ENCODE data around the gene CDH12.
"Not testable (repeated sequence)": the region's sequence is repeated elsewhere in the genome, so short reads cannot be mapped to it uniquely, and the experiment has no call there.

Gene CDH12

GRCh38 chr5:22151801-22152200 is 701.3 kb downstream of the CDH12 start:
- not testable (repeated sequence) for DNase-seq (ENCODE audit: low read depth)

GRCh38 chr5:22140418-22140817 is 712.7 kb downstream of the CDH12 start:
- not testable (repeated sequence) for DNase-seq (ENCODE audit: low read depth)

GRCh38 chr5:22139662-22140300 is 713.4 kb downstream of the CDH12 start:
- not testable (repeated sequence) for DNase-seq (ENCODE audit: low read depth)

GRCh38 chr5:22111320-22111719 is 741.8 kb downstream of the CDH12 start:
- DNase-seq (ENCODE audit: low read depth), result no peak

- DNase-seq (ENCODE audit: low read depth), result no peak
These were observed 743.8 kb downstream of the CDH12 start for GRCh38 chr5:22109315-22109714.

GRCh38 chr5:22108545-22108944 is 744.6 kb downstream of the CDH12 start:
- DNase-seq (ENCODE audit: low read depth), result no peak

- DNase-seq (ENCODE audit: low read depth), result no peak
These were observed 750.3 kb downstream of the CDH12 start for GRCh38 chr5:22102823-22103359.

GRCh38 chr5:22088517-22088916 is 764.6 kb downstream of the CDH12 start:
- no peak for DNase-seq (ENCODE audit: low read depth)

GRCh38 chr5:22079566-22079965 is 773.6 kb downstream of the CDH12 start:
- no peak for DNase-seq (ENCODE audit: low read depth)

- DNase-seq (ENCODE audit: low read depth), result no peak
These were observed 774.1 kb downstream of the CDH12 start for GRCh38 chr5:22079002-22079401.

GRCh38 chr5:22076586-22076985 is 776.6 kb downstream of the CDH12 start:
- no peak for DNase-seq (ENCODE audit: low read depth)

- DNase-seq (ENCODE audit: low read depth), result no peak
These were observed 782.9 kb downstream of the CDH12 start for GRCh38 chr5:22070186-22070728.

GRCh38 chr5:22063717-22064116 is 789.4 kb downstream of the CDH12 start:
- DNase-seq (ENCODE audit: low read depth), result no peak

GRCh38 chr5:22058620-22059019 is 794.5 kb downstream of the CDH12 start:
- DNase-seq (ENCODE audit: low read depth), result no peak

GRCh38 chr5:22057012-22057411 is 796.1 kb downstream of the CDH12 start:
- no peak for DNase-seq (ENCODE audit: low read depth)

GRCh38 chr5:22056601-22057000 is 796.5 kb downstream of the CDH12 start:
- no peak for DNase-seq (ENCODE audit: low read depth)

- no peak for DNase-seq (ENCODE audit: low read depth)
These were observed 799.9 kb downstream of the CDH12 start for GRCh38 chr5:22053195-22053594.

- no peak for DNase-seq (ENCODE audit: low read depth)
These were observed 801.3 kb downstream of the CDH12 start for GRCh38 chr5:22051881-22052280.

GRCh38 chr5:22050931-22051330 is 802.2 kb downstream of the CDH12 start:
- DNase-seq (ENCODE audit: low read depth), result no peak

- no peak for DNase-seq (ENCODE audit: low read depth)
These were observed 808.9 kb downstream of the CDH12 start for GRCh38 chr5:22044229-22044628.

- no peak for DNase-seq (ENCODE audit: low read depth)
These were observed 817.1 kb downstream of the CDH12 start for GRCh38 chr5:22036061-22036460.

- no peak for DNase-seq (ENCODE audit: low read depth)
These were observed 820.1 kb downstream of the CDH12 start for GRCh38 chr5:22033066-22033465.

- no peak for DNase-seq (ENCODE audit: low read depth)
These were observed 829.4 kb downstream of the CDH12 start for GRCh38 chr5:22023784-22024183.

GRCh38 chr5:22012893-22013292 is 840.3 kb downstream of the CDH12 start:
- not testable (repeated sequence) for DNase-seq (ENCODE audit: low read depth)

Data from activated gamma-delta T cell treated with anti-CD3 and anti-CD28 coated beads, Interleukin-2, amount 50 U/mL, for 16 hours (primary cell).